NCI-H1105 treated with DMSO at 0.1 percent for 48 hours (cell line): ENCODE measurements around the gene COL6A2.
"Not testable (repeated sequence)": the region's sequence is repeated elsewhere in the genome, so short reads cannot be mapped to it uniquely, and the experiment has no call there.

Experiments
- DNase-seq: peaks from one replicate; lab custom pipeline; 2025; lab: John Stamatoyannopoulos, UW

The COL6A2 gene

DNA sequence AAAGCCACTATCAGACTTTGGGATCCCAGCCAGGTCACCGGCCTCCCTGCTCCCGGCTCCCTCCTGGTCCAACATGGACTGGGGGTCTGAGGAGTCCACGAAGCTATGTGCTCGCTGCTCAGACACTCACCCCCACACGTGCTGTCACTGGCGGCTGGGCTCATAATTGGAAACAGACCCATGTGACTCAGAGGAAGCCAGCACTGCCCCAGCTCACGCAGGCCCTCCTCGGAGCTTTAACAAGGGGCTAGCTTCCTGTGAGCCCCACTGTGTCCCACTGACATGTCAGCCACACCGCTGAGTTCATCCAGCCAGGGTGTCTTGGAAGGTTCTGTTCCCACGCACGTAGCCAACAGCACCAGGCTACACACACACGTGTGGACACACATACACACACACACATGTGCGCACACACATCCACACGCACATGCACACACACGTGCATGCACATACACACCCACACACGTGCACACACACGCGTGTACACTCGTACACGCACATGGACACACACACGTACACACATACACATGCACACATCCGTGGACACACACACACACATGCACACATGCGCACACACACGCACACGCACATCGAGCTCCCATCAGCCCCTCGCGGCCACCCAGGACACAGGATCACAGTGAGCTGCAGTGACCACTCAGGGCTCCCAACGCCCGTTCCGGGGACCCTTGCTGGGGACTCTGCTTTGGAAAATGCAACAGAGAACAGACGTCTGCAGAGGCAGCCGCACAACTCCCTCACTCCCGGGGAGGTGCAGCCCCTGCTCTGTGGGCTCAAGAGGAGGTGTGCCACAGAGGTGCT is 18.4 kb upstream of the COL6A2 start:
- DNase-seq, result no peak

DNA sequence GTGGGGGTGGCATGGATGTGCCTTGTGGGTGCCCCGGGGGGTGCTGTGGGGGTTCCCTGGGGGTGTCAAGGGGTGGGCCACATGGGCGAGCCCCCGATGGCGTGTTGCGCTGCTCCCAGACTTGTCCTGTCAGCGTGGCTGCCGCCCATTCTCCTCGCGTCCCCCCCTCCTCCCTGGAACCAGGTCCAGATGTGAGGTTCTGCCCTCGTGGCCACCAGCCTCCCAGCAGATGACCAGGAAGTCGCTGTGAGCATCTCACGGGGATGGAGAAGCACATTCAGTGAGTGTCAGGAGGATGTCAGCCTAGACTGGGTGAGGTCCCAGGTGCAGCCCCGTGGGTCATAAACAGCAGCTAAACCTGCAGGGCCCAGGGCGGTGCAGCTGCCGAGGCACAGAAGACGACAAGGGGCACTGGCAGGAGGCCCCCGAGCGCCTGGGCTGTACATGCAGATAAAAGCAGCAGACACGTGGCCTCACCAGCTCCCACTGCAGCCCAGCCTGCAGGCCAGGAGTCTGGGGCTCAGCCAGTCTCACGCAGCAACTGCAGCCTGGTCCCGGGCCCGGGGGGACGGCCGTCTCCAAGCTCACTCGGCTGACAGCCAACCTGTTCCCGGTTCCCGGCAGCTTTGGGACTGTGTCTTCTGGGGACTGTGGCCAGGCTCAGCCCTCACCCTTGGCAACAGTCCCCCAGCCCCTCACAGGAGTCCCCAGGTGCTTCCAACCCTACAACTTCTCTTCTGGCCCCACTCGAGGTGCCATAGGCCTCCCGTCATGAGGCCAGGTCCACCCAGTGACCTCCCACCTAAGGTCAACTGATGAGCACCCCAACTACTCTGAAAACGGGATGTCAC is 17.5 kb upstream of the COL6A2 start:
- DNase-seq, result no peak

DNA sequence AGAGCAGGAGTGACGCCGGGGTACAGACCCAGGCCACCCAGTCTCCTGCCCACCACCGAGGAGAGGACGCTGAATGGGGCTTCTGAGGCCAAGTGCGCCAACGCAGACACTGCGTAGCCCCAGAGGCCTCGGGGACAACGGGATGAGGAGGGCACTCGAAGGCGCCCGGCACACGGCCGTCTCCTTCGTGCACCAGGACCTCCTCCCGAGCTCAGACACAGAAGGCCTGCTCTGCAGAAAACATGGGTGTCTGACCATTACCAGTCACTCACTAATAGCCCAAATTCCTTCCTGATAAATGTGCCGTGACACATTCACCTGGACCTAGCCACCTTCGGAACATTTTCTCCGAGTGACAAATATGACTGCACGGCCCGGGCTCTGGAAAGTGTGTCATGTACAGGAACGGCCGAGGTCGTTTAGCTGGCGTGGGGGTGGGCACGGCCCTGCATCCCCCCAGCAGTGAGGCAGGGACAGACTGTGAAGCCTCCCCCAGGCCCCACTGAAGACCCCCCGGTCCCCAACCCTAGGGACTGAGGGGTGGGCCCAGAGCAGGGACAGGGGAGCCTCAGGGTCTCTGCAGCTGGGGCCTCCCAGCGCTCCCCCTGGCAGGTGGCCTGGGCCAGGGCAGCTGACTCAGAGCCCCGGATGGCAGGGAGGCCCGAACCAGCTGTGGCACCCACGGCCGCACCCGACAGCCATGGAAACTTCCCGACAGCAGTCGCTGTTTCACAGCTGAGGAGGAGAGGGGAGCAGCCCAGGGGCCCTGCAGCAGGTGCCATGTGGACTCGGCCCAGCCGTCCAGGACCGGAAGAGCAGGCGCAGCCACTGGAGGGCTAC is 16.7 kb upstream of the COL6A2 start:
- DNase-seq, result no peak

DNA sequence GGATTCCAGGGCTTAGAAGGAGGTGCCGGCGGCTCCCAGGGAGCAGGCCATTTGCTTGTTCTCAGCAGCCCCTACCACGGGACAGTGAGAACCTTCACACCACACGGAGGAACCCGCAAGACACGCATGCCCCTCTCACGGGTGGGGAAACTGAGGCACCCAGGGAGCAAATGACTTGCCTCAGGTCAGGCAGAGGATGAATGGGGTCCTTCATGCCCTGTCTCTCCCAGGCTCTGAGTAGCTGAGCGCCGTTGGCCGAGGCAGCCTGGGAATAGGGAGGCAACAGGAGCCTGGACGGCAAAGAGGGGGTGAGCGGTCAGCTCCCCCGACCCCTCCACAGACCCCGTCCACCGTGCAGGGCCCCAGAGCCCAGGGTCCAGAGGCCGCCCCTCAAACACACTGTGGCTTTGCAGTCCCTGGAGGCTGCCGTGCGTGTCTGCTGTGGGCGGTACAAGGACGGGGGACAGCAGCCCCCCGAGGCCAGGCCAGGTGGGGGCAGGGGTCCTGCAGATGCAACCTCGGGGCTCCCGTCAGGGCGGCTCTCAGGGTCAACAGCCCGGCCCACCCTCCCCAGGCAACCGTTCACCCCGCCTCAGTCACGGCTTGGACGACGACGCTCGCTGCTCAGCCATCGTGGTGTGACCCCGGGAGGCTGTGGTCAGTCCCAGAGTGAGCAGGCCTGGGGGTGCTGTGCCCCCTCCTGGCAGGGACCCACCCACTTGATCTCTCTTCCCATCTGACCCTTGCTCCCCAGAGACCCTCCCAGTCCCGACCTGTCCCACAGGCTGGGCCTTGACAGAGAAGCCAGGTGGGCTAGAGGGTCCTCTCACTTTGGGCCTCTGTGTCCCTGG is 15.8 kb upstream of the COL6A2 start:
- no peak for DNase-seq

DNA sequence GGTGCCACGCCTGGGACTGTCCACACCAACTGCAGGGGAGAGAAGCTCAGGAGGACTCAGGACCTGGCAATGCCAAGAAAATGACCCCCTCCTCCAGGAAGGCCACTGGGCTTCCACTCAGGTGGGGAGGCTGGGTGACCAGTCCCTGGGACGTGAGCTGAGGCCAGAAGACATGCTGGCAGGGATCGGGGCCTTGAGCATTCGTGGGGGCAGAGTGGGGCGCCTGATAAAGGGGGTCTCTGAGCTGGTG is 15.3 kb upstream of the COL6A2 start:
- DNase-seq, result no peak

DNA sequence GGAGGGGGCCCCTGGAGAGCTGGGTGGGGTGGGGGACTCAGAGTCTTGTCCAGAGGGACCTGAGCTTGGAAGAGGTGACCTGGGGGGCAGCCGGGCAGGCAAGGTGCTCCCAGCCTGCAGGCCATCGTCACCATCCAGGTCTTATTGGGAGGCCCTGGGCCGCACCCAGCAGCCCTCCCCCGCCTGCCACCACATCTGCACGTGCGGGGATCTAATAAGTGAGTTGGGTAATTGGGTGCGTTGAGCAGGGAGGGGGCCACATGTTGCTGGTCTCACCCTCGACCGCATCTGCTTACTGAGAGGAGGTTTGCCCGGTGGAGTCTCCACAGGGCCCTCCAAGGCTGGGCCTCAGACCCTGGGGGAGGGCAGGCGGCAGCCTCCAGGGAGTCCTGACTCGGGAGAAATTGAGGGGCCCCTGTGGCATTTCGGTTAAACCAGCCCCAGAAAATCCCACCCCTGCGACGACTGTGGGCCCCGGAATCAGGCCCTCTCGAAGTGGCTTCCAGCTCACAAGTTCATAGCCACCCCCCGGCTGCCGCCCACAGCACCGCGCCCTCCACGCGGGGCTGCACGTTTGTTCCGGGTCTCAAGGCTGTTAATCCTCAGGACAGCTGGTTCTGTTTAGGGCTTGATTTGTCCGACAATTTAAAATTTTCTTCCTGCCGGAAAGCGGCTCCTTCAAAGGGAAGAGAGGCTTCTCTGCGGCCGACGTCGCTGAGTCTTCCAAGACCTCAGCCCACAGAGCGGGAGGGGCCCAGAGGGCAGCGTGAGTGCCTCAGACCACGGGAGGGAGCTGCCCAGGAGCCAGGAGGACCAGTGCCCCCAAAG is 14.7 kb upstream of the COL6A2 start:
- DNase-seq, result no peak

DNA sequence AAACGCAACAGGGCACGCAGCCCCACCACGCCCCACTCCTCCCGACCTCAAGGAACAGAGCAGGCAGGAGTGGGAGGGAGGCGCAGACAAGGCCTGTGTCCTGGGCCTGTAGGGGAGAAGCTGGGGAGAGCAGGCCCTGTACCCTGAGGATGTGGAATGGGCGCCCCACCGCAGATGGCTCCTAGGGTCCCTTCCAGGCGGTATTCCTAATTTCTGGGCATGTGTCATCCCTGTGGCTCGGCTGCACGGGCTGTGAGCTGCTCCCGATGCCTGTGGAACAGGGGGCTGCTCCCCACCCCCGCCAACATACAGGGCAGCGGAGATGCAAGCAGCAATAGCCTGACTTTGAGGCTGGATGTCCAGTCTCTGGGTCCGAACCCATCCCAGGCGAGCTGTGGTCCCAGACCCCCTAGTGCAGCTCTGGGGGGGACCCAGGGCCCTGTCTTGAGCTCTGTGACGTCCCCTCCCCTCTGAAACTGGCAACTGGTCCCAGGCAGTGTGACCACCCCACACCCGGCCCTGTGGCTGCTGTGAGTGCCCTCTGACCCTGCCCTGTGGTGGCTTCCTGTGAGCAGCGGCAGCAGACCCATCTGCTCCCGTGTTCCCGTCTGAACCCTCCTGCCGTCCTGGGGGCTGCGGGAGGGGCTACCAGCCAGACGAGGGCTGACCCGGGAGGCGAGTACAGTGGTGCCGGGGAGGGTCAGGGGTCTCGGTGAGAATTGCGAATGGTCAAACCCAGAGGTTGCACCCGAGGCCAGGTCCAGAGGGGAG is 13.9 kb upstream of the COL6A2 start:
- no peak for DNase-seq

DNA sequence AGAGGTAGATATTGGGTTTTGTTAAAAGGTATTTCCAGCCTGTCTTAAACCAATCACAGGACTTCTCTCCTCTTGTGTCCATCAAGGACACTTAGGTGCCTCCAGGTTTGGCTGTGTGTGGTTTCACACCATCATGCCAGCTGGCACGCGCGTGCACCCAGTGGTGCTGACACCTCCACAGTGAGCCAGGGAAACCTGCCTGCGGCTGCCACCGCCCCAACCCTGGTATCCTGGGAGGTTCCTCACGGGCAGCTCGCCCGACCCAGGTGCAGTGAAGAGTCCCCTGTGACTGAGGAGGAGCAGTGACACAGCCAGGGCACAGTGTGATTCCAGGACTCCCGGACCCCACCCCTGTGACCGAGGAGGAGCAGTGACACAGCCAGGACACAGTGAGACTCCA is 13.2 kb upstream of the COL6A2 start:
- DNase-seq, result no peak

DNA sequence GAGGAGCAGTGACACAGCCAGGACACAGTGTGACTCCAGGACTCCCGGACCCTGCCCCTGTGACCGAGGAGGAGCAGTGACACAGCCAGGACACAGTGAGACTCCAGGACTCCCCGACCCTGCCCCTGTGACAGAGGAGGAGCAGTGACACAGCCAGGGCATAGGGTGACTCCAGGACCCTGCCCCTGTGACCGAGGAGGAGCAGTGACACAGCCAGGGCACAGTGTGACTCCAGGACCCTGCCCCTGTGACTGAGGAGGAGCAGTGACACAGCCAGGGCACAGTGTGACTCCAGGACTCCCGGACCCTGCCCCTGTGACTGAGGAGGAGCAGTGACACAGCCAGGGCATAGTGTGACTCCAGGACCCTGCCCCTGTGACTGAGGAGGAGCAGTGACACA is 12.7 kb upstream of the COL6A2 start:
- DNase-seq, result not testable (repeated sequence)

DNA sequence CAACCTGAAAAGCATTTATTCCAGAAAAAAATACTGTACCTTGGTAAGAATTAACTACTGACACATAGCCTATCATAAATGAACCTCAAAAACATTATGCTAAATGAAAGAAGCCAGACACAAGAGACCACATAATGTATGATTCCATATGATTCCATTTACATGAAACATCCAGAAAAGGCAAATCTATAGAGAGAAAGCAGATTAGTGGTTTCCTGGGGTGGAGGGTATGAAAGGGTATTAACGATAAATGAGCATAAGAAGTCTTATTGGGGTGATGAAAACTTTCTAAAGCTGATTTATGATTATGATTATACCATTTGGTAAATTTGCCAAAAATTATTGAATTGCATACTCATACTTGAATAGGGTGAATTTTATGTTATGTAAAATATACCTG is 10.3 kb upstream of the COL6A2 start:
- DNase-seq, result no peak

DNA sequence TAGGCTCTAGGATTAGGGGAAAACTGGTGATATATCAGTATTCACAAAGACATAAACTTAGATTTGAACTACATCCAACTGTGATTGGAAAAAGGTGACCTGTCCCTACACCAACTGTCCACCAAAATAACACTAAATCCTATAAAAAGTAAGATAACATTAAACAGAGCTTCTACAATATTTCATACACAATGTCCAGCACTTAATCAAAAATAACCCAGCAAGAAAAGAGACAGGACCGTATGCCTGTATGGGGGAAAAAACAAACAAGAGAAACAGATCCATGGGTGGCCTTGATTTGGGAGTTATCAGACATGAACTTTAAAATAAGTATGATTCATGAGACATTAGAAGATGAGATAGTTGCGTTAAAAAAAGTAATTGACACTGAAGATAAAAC is 9.7 kb upstream of the COL6A2 start:
- DNase-seq, result no peak

DNA sequence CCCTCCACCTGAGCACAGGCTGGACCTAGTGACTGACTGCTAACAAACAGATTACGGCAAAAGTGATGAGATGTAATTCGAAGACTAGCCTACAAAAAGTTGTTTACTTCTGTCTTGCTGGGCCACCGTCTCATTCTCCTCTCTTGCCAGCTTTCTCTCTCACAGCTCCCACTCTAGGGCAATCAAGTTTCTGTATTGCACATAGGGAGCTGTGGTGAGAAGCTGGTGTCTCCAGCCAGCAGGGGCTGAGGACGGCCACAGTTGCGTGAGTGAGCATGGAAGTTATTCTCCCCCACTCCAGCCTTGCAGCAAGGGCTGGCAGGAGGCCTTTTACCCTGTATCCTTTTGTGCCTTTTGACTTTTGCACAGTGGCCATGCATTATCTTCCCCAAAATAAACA is 8.6 kb upstream of the COL6A2 start:
- DNase-seq, result no peak

DNA sequence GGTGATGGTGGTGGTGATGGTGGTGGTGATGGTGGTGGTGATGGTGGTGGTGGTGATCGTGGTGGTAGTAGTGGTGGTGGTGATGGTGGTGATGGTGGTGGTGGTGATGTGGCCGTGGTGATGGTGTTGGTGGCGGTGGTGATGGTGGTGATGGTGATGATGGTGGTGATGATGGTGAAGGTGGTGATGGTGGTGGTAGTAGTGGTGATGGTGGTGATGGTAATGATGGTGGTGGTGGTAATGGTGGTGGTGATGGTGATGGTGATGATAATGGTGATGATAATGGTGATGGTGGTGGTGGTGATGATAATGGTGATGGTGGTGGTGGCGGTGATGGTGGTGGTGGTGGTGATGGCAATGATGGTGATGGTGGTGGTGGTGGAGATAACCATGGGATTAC is 6.8 kb upstream of the COL6A2 start:
- no peak for DNase-seq

DNA sequence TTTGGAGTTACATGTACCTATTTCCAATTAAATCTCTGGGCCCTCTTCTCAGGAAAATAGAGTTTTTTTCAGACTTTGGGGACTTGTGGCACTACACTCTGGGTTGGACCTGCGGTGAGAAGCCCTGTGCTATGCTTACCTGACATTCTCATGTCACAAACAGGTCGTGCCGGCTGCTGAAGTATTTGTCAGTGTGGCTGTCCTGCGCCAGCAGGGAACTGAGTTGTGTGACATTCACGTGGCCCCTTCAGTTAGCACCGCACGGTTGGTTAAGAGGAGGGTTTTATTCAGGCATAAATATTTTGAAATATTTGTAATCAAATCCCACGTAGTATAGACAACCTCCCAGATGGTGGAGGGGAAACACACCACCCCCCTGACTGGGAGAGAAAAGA is 6.3 kb upstream of the COL6A2 start:
- DNase-seq, result no peak

DNA sequence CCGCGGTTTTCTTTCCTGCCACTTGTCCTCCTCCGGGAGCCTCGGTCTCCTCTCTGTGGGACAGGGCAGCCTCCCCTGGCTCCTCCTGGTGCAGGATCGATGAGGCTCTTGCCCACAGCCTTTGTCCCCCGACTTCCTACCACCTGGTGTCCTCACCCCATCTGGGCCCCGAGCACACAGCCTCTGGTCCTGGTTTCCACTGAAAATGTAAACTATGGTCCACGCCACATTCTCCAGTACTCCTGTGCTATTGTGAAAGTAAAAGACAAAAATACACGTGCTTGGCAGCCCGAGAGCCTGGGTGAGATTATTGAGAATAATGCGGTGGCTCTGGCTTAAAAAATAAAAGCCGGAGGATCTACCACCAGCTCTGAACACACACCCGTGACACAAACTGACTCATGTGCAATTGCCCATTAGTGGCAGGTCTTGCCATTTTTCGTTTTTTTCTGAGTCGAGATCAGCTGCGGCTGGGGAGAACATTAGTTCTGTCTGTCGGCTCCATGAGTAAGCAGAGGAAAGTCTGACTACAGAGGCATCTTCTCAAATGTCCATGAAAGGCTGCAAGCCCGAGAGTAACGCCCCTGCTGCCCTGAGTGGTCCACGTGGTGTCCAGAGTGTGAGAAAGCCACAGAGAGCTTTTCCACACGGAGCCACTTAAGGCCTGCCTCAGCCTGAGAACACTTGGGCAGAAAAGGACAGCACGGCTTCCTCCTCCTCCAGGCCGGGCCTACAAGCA is 5.7 kb upstream of the COL6A2 start:
- DNase-seq, result no peak

DNA sequence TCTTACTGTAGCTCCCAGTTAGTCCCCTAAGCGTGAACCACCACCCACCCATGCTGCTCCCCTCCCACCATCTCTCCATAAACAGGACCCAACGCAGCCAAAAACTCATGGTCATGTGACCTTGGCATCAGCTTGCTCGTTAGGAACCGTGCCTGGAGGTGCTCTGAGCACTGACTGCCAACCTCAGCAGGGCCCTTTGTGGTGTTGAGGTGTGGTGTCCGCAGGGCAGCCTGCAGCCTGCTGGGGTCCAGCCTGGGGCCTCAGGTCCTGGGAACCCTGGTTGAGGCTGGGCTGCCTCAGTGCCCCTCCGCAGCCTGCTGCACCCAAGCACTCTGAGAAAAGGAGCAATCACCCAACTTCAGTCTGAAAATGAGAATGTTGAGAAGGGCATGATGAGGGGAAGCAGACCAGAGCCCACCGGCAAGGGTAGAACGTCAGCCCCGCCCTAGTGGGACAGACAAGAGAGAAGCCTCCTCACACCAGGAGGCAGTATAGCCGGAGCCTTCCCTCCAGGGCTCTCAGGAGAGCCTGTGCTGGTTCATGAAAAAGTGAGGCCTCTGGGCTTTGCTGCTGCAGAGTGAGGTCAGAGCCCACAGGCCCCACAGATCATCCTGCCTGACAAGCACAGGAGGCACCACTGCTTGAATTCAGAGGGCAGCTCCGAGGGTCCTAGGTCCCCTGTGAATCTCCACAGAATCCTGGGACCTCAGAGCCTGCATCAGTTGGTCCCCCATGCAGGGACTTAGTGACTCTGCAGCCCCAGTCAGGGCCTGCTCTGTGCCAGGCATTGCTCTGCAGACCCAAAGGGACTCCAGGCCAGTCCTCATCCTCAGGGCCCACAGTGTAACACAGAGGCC is 4.9 kb upstream of the COL6A2 start:
- no peak for DNase-seq

DNA sequence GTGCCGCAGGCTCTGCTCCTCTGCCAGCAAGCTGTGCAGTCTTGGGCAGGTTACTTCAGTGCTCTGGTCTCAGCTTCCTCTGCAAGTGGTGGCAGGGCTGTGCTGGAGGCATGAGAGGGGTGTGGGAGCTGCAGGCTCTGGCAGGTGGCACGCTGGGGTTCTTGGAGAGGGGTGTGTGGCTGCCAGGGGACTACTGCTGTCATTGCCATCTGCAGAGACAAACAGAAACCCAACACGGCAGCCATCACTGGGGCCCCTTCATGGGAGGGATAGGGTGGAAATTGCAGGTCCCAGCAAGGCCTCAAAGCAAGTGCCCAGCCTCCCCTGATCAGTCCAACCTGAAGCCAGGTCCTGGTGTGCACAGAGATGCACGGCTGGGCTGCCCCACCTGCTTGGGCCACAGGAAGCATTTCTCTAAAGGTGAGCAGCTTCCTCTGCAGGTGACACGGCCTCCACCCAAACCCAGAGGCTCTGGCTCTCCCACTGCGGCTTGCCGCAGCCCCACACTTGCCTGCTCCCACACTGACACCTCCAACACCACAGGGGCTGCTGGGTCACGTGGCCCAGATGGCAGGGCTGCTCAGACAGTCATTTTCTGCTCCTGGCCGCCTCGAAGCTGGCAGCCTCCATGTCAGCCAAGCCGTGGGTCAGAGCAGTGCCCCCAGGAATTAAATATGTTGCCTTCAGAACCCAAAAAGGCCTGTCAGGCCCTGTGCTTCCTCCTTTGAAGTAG is 4.1 kb upstream of the COL6A2 start:
- DNase-seq, result no peak
